ENCODE results near the gene C10orf143. TPM values are rescaled to one million over a fixed set of nuclear protein-coding genes. Genes with fewer than 3 reads are reported as not detected.

Gene C10orf143
- total and polyA plus RNA-seq, 2 experiments from 2014 or later, result 0.21 to 3.7 TPM

DNA sequence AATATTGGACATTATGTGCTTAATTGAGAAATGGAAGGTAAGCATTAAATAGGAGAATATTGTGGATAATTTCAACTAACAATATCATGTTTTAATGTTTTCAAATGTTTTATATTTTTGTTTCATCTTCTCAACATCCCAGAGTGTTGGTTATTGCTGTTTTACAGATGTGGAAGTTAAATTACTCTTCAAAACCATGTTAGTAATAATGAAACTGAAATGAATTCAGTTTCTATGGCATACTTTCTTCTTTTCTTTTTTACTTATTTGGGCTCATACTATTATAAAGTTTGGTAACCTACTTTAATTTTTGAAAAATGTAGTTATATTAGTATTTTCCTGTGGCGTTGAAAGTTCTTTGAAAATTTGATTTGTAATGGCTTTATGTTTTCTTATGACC lies 29.8 kb upstream of the C10orf143 start:
- Histone ChIP-seq H3K27me3 (ENCODE audit: insufficient read depth) (no peaks in the 10 kb centered on the region), H4K20me1 (replicated peaks; ENCODE audit: insufficient read depth) (peaks cover 63% of the 10 kb centered on the region), H3K9me2 (ENCODE audit: insufficient read depth) (no peaks in the 10 kb centered on the region), H3K79me2 (replicated peaks; ENCODE audit: insufficient read depth) (peaks cover 91% of the 10 kb centered on the region), H3K4me2 (no peak overlapping the region), H3K4me3 (no peak overlapping the region), H3K27ac (ENCODE audit: low read depth) (no peak overlapping the region), H3K36me3 (ENCODE audit: insufficient read depth) (no peaks in the 10 kb centered on the region; the same call in 1 of the 2 replicates), H2AFZ (no peak overlapping the region), H3F3A (replicated peaks; ENCODE audit: low read depth) (no peaks in the 10 kb centered on the region), H3K4me1 (ENCODE audit: insufficient read depth) (peaks cover 19% of the 10 kb centered on the region; the same call in 1 of the 2 replicates)
- no peak for DNase-seq (ENCODE audit: low spot score)
- H3K4me3 Mint-ChIP-seq, result no peak overlapping the region
- H3K9me3 Mint-ChIP-seq, result no peaks in the 10 kb centered on the region
- no peak for TF ChIP-seq EZH2 (IDR thresholded peaks at IDR 0.05; ENCODE audit: low read depth, unreplicated experiment)
- TF ChIP-seq, protein P1, sequence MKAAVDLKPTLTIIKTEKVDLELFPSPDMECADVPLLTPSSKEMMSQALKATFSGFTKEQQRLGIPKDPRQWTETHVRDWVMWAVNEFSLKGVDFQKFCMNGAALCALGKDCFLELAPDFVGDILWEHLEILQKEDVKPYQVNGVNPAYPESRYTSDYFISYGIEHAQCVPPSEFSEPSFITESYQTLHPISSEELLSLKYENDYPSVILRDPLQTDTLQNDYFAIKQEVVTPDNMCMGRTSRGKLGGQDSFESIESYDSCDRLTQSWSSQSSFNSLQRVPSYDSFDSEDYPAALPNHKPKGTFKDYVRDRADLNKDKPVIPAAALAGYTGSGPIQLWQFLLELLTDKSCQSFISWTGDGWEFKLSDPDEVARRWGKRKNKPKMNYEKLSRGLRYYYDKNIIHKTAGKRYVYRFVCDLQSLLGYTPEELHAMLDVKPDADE (IDR thresholded peaks at IDR 0.05), result no peak
- no peak for TF ChIP-seq STAT1 (IDR thresholded peaks at IDR 0.05; ENCODE audit: unreplicated experiment)
- TF ChIP-seq JUNB (IDR thresholded peaks at IDR 0.05; ENCODE audit: unreplicated experiment), result no peak
- TF ChIP-seq NANOG (IDR thresholded peaks at IDR 0.05; ENCODE audit: borderline replicate concordance), result no peak
- no peak for TF ChIP-seq EZH2phosphoT487 (IDR thresholded peaks at IDR 0.05; ENCODE audit: unreplicated experiment)
- no peak for TF ChIP-seq ZNF331 (CRISPR knock-in tag; IDR thresholded peaks at IDR 0.05; ENCODE audit: low read depth)
- TF ChIP-seq POLR2AphosphoS5 (IDR thresholded peaks at IDR 0.05; ENCODE audit: low read depth), result no peak
- TF ChIP-seq, protein P2, sequence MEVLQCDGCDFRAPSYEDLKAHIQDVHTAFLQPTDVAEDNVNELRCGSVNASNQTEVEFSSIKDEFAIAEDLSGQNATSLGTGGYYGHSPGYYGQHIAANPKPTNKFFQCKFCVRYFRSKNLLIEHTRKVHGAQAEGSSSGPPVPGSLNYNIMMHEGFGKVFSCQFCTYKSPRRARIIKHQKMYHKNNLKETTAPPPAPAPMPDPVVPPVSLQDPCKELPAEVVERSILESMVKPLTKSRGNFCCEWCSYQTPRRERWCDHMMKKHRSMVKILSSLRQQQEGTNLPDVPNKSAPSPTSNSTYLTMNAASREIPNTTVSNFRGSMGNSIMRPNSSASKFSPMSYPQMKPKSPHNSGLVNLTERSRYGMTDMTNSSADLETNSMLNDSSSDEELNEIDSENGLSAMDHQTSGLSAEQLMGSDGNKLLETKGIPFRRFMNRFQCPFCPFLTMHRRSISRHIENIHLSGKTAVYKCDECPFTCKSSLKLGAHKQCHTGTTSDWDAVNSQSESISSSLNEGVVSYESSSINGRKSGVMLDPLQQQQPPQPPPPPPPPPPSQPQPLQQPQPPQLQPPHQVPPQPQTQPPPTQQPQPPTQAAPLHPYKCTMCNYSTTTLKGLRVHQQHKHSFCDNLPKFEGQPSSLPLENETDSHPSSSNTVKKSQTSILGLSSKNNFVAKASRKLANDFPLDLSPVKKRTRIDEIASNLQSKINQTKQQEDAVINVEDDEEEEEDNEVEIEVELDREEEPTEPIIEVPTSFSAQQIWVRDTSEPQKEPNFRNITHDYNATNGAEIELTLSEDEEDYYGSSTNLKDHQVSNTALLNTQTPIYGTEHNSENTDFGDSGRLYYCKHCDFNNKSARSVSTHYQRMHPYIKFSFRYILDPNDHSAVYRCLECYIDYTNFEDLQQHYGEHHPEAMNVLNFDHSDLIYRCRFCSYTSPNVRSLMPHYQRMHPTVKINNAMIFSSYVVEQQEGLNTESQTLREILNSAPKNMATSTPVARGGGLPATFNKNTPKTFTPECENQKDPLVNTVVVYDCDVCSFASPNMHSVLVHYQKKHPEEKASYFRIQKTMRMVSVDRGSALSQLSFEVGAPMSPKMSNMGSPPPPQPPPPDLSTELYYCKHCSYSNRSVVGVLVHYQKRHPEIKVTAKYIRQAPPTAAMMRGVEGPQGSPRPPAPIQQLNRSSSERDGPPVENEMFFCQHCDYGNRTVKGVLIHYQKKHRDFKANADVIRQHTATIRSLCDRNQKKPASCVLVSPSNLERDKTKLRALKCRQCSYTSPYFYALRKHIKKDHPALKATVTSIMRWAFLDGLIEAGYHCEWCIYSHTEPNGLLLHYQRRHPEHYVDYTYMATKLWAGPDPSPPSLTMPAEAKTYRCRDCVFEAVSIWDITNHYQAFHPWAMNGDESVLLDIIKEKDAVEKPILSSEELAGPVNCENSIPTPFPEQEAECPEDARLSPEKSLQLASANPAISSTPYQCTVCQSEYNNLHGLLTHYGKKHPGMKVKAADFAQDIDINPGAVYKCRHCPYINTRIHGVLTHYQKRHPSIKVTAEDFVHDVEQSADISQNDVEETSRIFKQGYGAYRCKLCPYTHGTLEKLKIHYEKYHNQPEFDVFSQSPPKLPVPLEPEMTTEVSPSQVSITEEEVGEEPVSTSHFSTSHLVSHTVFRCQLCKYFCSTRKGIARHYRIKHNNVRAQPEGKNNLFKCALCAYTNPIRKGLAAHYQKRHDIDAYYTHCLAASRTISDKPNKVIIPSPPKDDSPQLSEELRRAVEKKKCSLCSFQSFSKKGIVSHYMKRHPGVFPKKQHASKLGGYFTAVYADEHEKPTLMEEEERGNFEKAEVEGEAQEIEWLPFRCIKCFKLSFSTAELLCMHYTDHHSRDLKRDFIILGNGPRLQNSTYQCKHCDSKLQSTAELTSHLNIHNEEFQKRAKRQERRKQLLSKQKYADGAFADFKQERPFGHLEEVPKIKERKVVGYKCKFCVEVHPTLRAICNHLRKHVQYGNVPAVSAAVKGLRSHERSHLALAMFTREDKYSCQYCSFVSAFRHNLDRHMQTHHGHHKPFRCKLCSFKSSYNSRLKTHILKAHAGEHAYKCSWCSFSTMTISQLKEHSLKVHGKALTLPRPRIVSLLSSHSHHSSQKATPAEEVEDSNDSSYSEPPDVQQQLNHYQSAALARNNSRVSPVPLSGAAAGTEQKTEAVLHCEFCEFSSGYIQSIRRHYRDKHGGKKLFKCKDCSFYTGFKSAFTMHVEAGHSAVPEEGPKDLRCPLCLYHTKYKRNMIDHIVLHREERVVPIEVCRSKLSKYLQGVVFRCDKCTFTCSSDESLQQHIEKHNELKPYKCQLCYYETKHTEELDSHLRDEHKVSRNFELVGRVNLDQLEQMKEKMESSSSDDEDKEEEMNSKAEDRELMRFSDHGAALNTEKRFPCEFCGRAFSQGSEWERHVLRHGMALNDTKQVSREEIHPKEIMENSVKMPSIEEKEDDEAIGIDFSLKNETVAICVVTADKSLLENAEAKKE (CRISPR knock-in tag; IDR thresholded peaks at IDR 0.05), result no peak
- H3K4me1 Mint-ChIP-seq, result peaks cover 32% of the 10 kb centered on the region
- H3K27me3 Mint-ChIP-seq (ENCODE audit: insufficient read depth, low read depth, poor library complexity), result no peaks in the 10 kb centered on the region
- H3K36me3 Mint-ChIP-seq (ENCODE audit: low read depth), result peaks cover 33% of the 10 kb centered on the region
- no peak for ATAC-seq
- no peak overlapping the region for H3K27ac Mint-ChIP-seq

Data from GM23338 (cell line).